ENCODE results near the gene NR2F1. TPM values are rescaled to one million over a fixed set of nuclear protein-coding genes. Genes with fewer than 3 reads are reported as not detected.

Gene NR2F1
- total RNA-seq, 2 donors from 2014 or later: not detected

GRCh38 chr5:93637697-93638096 lies 54.7 kb downstream of the NR2F1 start:
- H3K4me1 Mint-ChIP-seq: no peaks in the 10 kb centered on the region
- H3K27me3 Mint-ChIP-seq: no peaks in the 10 kb centered on the region
- DNase-seq (no peak), ATAC-seq (no peak)
- no peak overlapping the region for H3K4me3 Mint-ChIP-seq
- no peaks in the 10 kb centered on the region for H3K9me3 ChIP-seq (ENCODE audit: control insufficient read depth, low read length, poor library complexity, severe bottlenecking)
- no peak overlapping the region for H3K27ac Mint-ChIP-seq
- H3K36me3 Mint-ChIP-seq (ENCODE audit: low read depth): peaks cover 2% of the 10 kb centered on the region

GRCh38 chr5:93642526-93642925 lies 59.5 kb downstream of the NR2F1 start:
- Mint-ChIP-seq H3K27me3 (no peaks in the 10 kb centered on the region), H3K4me3 (no peak overlapping the region), H3K36me3 (ENCODE audit: low read depth) (no peaks in the 10 kb centered on the region), H3K27ac (no peak overlapping the region), H3K4me1 (peaks cover 3% of the 10 kb centered on the region)
- DNase-seq (no peak), ATAC-seq (no peak)
- no peaks in the 10 kb centered on the region for H3K9me3 ChIP-seq (ENCODE audit: control insufficient read depth, low read length, poor library complexity, severe bottlenecking)

Other genes with a start within 250 kb of the NR2F1 start
- gene NR2F1-AS1, start 2.0 kb upstream of the NR2F1 start, total RNA-seq: not detected
- 1 to 10 TPM; 2.2 to 2.9 TPM for gene POU5F2, start 158.4 kb downstream of the NR2F1 start, total RNA-seq

All from T-helper 17 cell (primary cell).